Measurements from ENCODE around the gene C2orf68.
"Not testable (repeated sequence)": the region's sequence is repeated elsewhere in the genome, so short reads cannot be mapped to it uniquely, and the experiment has no call there.

C2orf68 gene

GRCh38 chr2:85628658-85629057, 16.8 kb upstream of the C2orf68 start:
- DNase-seq: no peak

- DNase-seq: no peak
Observed at GRCh38 chr2:85623991-85624390, 12.1 kb upstream of the C2orf68 start.

GRCh38 chr2:85621338-85621737, 9.5 kb upstream of the C2orf68 start:
- DNase-seq: no peak

GRCh38 chr2:85619617-85620016, 7.8 kb upstream of the C2orf68 start:
- DNase-seq: no peak

GRCh38 chr2:85617723-85618122, 5.9 kb upstream of the C2orf68 start:
- not testable (repeated sequence) for DNase-seq

GRCh38 chr2:85615413-85615728, 3.5 kb upstream of the C2orf68 start:
- DNase-seq: no peak

- not testable (repeated sequence) for DNase-seq
Observed at GRCh38 chr2:85614757-85615156, 2.9 kb upstream of the C2orf68 start.

- DNase-seq: no peak
Observed at GRCh38 chr2:85613717-85614515, 2.0 kb upstream of the C2orf68 start.

GRCh38 chr2:85611217-85611704, 605 bp downstream of the C2orf68 start:
- DNase-seq: no peak

- no peak for DNase-seq
Observed at GRCh38 chr2:85607268-85608215, 4.3 kb downstream of the C2orf68 start.

- no peak for DNase-seq
Observed at GRCh38 chr2:85606116-85606455, 5.8 kb downstream of the C2orf68 start.

- no peak for DNase-seq
Observed at GRCh38 chr2:85605406-85606115, 6.3 kb downstream of the C2orf68 start.

GRCh38 chr2:85604568-85605339, 7.1 kb downstream of the C2orf68 start:
- DNase-seq: no peak

- DNase-seq: not testable (repeated sequence)
Observed at GRCh38 chr2:85604133-85604444, 7.8 kb downstream of the C2orf68 start.

- peak; percentile 57 for DNase-seq
Observed at GRCh38 chr2:85602476-85603234, 9.2 kb downstream of the C2orf68 start, which contains the start of gene TMEM150A. Gene TMEM150A (minus strand): TSS chr2:85602698. CDS start chr2:85601948, 750 bp downstream.

GRCh38 chr2:85601771-85602475, 9.9 kb downstream of the C2orf68 start:
- no peak for DNase-seq

- no peak for DNase-seq
Observed at GRCh38 chr2:85600951-85601770, 10.7 kb downstream of the C2orf68 start.

- DNase-seq: no peak
Observed at GRCh38 chr2:85600235-85600575, 11.7 kb downstream of the C2orf68 start.

GRCh38 chr2:85599468-85600234, 12.2 kb downstream of the C2orf68 start:
- no peak for DNase-seq
